Measurements from ENCODE around the gene FUT1.
A peak's percentile ranks its signal among the peaks of the same experiment; 100 is the strongest.

The FUT1 gene

GRCh38 chr19:48741129-48741999, 11.1 kb downstream of the FUT1 start:
- H3K4me3 ChIP-seq (ENCODE audit: control insufficient read depth, low read depth, low read length) = no peak overlapping the region
- no peak for TF ChIP-seq CTCF (IDR thresholded peaks at IDR 0.05; ENCODE audit: control insufficient read depth, insufficient read depth, low read depth, low read length, missing control alignments)
- DNase-seq (ENCODE audit: low read depth) = no peak

- no peak within 1 kb of the TSS for H3K4me3 ChIP-seq (ENCODE audit: control insufficient read depth, low read depth, low read length)
- DNase-seq (ENCODE audit: low read depth) = no peak
- TF ChIP-seq CTCF (IDR thresholded peaks at IDR 0.05; ENCODE audit: control insufficient read depth, insufficient read depth, low read depth, low read length, missing control alignments) = no peak
These were observed 12.1 kb downstream of the FUT1 start, which contains the start of gene RASIP1 for GRCh38 chr19:48740164-48740972. Gene RASIP1, minus strand, starts transcription at chr19:48740610. Its CDS starts 328 bp downstream, at chr19:48740282.

- no peak for DNase-seq (ENCODE audit: low read depth)
- TF ChIP-seq CTCF (IDR thresholded peaks at IDR 0.05; ENCODE audit: control insufficient read depth, insufficient read depth, low read depth, low read length, missing control alignments) = no peak
- no peak overlapping the region for H3K4me3 ChIP-seq (ENCODE audit: control insufficient read depth, low read depth, low read length)
These were observed 12.9 kb downstream of the FUT1 start for GRCh38 chr19:48739404-48740163.

- peak; percentile 15 for TF ChIP-seq CTCF (IDR thresholded peaks at IDR 0.05; ENCODE audit: control insufficient read depth, insufficient read depth, low read depth, low read length, missing control alignments)
- H3K4me3 ChIP-seq (ENCODE audit: control insufficient read depth, low read depth, low read length) = no peak overlapping the region
- DNase-seq (ENCODE audit: low read depth) = no peak
These were observed 13.7 kb downstream of the FUT1 start for GRCh38 chr19:48738557-48739403.

GRCh38 chr19:48737360-48737998, 15.0 kb downstream of the FUT1 start:
- no peak for TF ChIP-seq CTCF (IDR thresholded peaks at IDR 0.05; ENCODE audit: control insufficient read depth, insufficient read depth, low read depth, low read length, missing control alignments)
- H3K4me3 ChIP-seq (ENCODE audit: control insufficient read depth, low read depth, low read length) = no peak overlapping the region

More at GRCh38 chr19:48737360-48737998, 15.0 kb downstream of the FUT1 start:
- DNase-seq (ENCODE audit: low read depth) = no peak

Data from AG09309 (cell line).